Fibroblast of the aortic adventitia (primary cell): Measurements from ENCODE around the gene ARHGAP10. TPM values are rescaled to one million over a fixed set of nuclear protein-coding genes. Genes with fewer than 3 reads are reported as not detected.

Experiments
- DNase-seq: peaks from one replicate; pipeline ENCODE4 v3.0.0-alpha.2; 2010; ENCODE audit warnings: low read depth
- H3K4me3 ChIP-seq: 2 replicates; pipeline ENCODE4 v1.5.1; 2011; ENCODE audit warnings: low read depth, mild to moderate bottlenecking, control low read depth, low read length, moderate library complexity
- total RNA-seq: library from RNA; depleted of rRNA; stranded (reverse); fragments of >200 nt; gene quantifications from 2 replicates; pipeline ENCODE4 v1.2.3, GENCODE V29; 2012; ENCODE audit warnings: low replicate concordance
- TF ChIP-seq, protein P1 (sequence below): IDR thresholded peaks from 2 replicates; pipeline ENCODE4 v1.5.1; 2011; ENCODE audit warnings: mild to moderate bottlenecking, low read length, control low read depth, inconsistent platforms; ENCODE audit not compliant: insufficient read depth

ARHGAP10 gene
- total RNA-seq, 1 donor, result 45.0 TPM

GRCh38 chr4:147691820-147692219 lies 40.1 kb upstream of the ARHGAP10 start:
- TF ChIP-seq, protein P1, sequence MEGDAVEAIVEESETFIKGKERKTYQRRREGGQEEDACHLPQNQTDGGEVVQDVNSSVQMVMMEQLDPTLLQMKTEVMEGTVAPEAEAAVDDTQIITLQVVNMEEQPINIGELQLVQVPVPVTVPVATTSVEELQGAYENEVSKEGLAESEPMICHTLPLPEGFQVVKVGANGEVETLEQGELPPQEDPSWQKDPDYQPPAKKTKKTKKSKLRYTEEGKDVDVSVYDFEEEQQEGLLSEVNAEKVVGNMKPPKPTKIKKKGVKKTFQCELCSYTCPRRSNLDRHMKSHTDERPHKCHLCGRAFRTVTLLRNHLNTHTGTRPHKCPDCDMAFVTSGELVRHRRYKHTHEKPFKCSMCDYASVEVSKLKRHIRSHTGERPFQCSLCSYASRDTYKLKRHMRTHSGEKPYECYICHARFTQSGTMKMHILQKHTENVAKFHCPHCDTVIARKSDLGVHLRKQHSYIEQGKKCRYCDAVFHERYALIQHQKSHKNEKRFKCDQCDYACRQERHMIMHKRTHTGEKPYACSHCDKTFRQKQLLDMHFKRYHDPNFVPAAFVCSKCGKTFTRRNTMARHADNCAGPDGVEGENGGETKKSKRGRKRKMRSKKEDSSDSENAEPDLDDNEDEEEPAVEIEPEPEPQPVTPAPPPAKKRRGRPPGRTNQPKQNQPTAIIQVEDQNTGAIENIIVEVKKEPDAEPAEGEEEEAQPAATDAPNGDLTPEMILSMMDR, result no peak
- H3K4me3 ChIP-seq, result no peak overlapping the region
- DNase-seq, result no peak

- no peak for DNase-seq
- no peak overlapping the region for H3K4me3 ChIP-seq
- TF ChIP-seq, protein P1, result no peak
These were observed 38.7 kb upstream of the ARHGAP10 start for GRCh38 chr4:147693218-147693617.

- H3K4me3 ChIP-seq, result no peak overlapping the region
- no peak for DNase-seq
- TF ChIP-seq, protein P1, result no peak
These were observed 35.0 kb upstream of the ARHGAP10 start for GRCh38 chr4:147696866-147697265.

GRCh38 chr4:147704846-147705245 lies 27.0 kb upstream of the ARHGAP10 start:
- DNase-seq, result no peak
- TF ChIP-seq, protein P1, result no peak
- H3K4me3 ChIP-seq, result no peak overlapping the region

GRCh38 chr4:147707892-147708672 lies 23.8 kb upstream of the ARHGAP10 start:
- no peak overlapping the region for H3K4me3 ChIP-seq
- TF ChIP-seq, protein P1, result peak; percentile 84
- DNase-seq, result peak; percentile 69

DNA sequence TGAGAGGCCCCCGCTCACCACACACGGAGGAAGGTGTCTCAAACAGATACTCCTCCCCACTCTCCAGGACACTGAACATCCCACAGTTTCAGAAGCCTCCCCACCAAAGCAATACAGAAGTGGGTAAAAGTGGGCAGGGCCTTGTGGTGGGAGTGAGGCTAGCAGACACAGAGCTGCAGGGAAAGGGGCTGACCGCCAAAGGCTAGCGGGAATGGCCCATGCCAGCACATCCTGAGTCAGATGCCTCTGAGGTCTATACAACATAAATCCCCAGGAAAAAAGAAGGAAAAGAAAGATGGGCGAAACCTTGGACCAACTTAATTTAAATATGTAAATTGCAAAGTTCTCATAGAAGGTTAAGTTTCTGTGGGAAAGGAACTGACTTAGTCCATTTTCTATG lies 21.9 kb upstream of the ARHGAP10 start:
- peak; percentile 73 for DNase-seq
- TF ChIP-seq, protein P1, result peak; percentile 7
- H3K4me3 ChIP-seq, result no peak overlapping the region
